ENCODE results near the gene NPTN.

DNA sequence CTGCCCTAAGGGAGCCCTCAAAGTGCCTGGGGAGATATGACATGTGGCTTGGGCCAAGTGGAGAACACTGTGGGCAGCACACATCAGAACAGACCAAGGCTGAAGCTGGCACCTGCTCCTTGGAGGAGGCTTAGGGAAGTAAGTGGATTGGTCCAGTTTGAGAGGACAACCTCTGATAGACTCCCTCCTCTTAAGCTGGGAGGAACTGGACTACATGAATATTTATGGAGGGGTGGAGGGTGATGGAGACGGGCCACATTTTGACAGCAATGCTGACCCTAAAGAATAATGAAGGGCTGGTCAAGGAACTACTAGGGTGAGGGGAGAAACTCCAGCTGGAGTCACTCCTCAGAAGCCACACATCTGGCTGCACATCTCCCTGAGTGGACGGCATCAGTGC is 44.5 kb upstream of the NPTN start:
- TF ChIP-seq EZH2 (IDR thresholded peaks at IDR 0.05; ENCODE audit: low read length, unreplicated experiment), result no peak
- TF ChIP-seq, protein P1, sequence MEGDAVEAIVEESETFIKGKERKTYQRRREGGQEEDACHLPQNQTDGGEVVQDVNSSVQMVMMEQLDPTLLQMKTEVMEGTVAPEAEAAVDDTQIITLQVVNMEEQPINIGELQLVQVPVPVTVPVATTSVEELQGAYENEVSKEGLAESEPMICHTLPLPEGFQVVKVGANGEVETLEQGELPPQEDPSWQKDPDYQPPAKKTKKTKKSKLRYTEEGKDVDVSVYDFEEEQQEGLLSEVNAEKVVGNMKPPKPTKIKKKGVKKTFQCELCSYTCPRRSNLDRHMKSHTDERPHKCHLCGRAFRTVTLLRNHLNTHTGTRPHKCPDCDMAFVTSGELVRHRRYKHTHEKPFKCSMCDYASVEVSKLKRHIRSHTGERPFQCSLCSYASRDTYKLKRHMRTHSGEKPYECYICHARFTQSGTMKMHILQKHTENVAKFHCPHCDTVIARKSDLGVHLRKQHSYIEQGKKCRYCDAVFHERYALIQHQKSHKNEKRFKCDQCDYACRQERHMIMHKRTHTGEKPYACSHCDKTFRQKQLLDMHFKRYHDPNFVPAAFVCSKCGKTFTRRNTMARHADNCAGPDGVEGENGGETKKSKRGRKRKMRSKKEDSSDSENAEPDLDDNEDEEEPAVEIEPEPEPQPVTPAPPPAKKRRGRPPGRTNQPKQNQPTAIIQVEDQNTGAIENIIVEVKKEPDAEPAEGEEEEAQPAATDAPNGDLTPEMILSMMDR (conservative IDR thresholded peaks at IDR 0.05; ENCODE audit: low read depth, low read length), result no peak

Data from PC-3 (cell line).